Activated CD8-positive, alpha-beta memory T cell treated with anti-CD3 and anti-CD28 coated beads, Interleukin-2, amount 50 U/mL, for 1 hour (primary cell): ENCODE results near the gene UBA52.
"Not testable (repeated sequence)": the region's sequence is repeated elsewhere in the genome, so short reads cannot be mapped to it uniquely, and the experiment has no call there.

ENCODE experiments used
- DNase-seq: peaks from one replicate; pipeline ENCODE4 v3.0.0-alpha.2; 2020; ENCODE audit errors: extremely low read depth

Gene UBA52

GRCh38 chr19:18557411-18558201, 14.1 kb upstream of the UBA52 start, which contains the start of gene KXD1:
Gene KXD1, plus strand, starts transcription at chr19:18557870. Its CDS starts 4,187 bp downstream, at chr19:18562057.
- peak; percentile 99 for DNase-seq

GRCh38 chr19:18558202-18558555, 13.5 kb upstream of the UBA52 start:
- no peak for DNase-seq

- no peak for DNase-seq
These were observed 13.1 kb upstream of the UBA52 start for GRCh38 chr19:18558604-18559003.

- no peak for DNase-seq
These were observed 12.0 kb upstream of the UBA52 start for GRCh38 chr19:18559685-18560084.

GRCh38 chr19:18562086-18562485, 9.6 kb upstream of the UBA52 start:
- no peak for DNase-seq

GRCh38 chr19:18566953-18567352, 4.7 kb upstream of the UBA52 start:
- no peak for DNase-seq

- DNase-seq: no peak
These were observed 3.3 kb upstream of the UBA52 start for GRCh38 chr19:18568367-18568766.

- DNase-seq: no peak
These were observed 3.1 kb downstream of the UBA52 start for GRCh38 chr19:18574691-18575291.

- no peak for DNase-seq
These were observed 4.7 kb downstream of the UBA52 start for GRCh38 chr19:18576383-18576782.

GRCh38 chr19:18577365-18577914, 5.8 kb downstream of the UBA52 start:
- DNase-seq: no peak

- no peak for DNase-seq
These were observed 8.7 kb downstream of the UBA52 start for GRCh38 chr19:18580311-18580710.

- no peak for DNase-seq
These were observed 14.6 kb downstream of the UBA52 start for GRCh38 chr19:18586306-18586705.

- no peak for DNase-seq
These were observed 15.9 kb downstream of the UBA52 start for GRCh38 chr19:18587561-18587960.

- DNase-seq: no peak
These were observed 16.4 kb downstream of the UBA52 start for GRCh38 chr19:18587962-18588610.

GRCh38 chr19:18588611-18589379, 17.1 kb downstream of the UBA52 start, which contains the start of gene REX1BD:
Gene REX1BD, plus strand, starts transcription at chr19:18588798. Its CDS starts 4 bp downstream, at chr19:18588802.
- peak; percentile 61 for DNase-seq

- peak; percentile 29 for DNase-seq
These were observed 18.0 kb downstream of the UBA52 start for GRCh38 chr19:18589380-18590272.

- no peak for DNase-seq
These were observed 18.9 kb downstream of the UBA52 start for GRCh38 chr19:18590273-18591272.

GRCh38 chr19:18591735-18592385, 20.2 kb downstream of the UBA52 start:
- DNase-seq: no peak

GRCh38 chr19:18592732-18593131, 21.1 kb downstream of the UBA52 start:
- DNase-seq: not testable (repeated sequence)
